Measurements from ENCODE around the gene PAPSS2. TPM values are rescaled to one million over a fixed set of nuclear protein-coding genes. Genes with fewer than 3 reads are reported as not detected.

Gene PAPSS2
- total RNA-seq, 1 experiment from 2014 or later: 12.6 TPM

- BruUV-seq (replicated peaks): no TSS peak
- Mint-ChIP-seq H3K27ac (ENCODE audit: unreplicated experiment) (no peak overlapping the region), H3K36me3 (ENCODE audit: insufficient read depth, unreplicated experiment) (no peaks in the 10 kb centered on the region), H3K27me3 (ENCODE audit: unreplicated experiment) (no peaks in the 10 kb centered on the region), H3K4me1 (ENCODE audit: low read depth, unreplicated experiment) (no peaks in the 10 kb centered on the region), H3K9me3 (ENCODE audit: low read depth, unreplicated experiment) (no peaks in the 10 kb centered on the region), H3K4me3 (ENCODE audit: low read depth, unreplicated experiment) (no peak overlapping the region)
- intact Hi-C loops (cut with micrococcal nuclease; ENCODE audit: unreplicated experiment): no loop called here
- CTCF ChIA-PET: no interaction called here
- TF ChIP-seq CTCF (IDR thresholded peaks at IDR 0.05; ENCODE audit: unreplicated experiment): no peak
- DNase-seq: no peak
Measured at GRCh38 chr10:87650838-87651589, 8.7 kb upstream of the PAPSS2 start.

GRCh38 chr10:87651801-87652200, 7.9 kb upstream of the PAPSS2 start:
- H3K27ac Mint-ChIP-seq (ENCODE audit: unreplicated experiment): no peak overlapping the region
- H3K27me3 Mint-ChIP-seq (ENCODE audit: unreplicated experiment): no peaks in the 10 kb centered on the region
- no peak overlapping the region for H3K4me3 Mint-ChIP-seq (ENCODE audit: low read depth, unreplicated experiment)
- TF ChIP-seq CTCF (IDR thresholded peaks at IDR 0.05; ENCODE audit: unreplicated experiment): no peak
- DNase-seq: no peak
- intact Hi-C loops (cut with micrococcal nuclease; ENCODE audit: unreplicated experiment): no loop called here
- H3K4me1 Mint-ChIP-seq (ENCODE audit: low read depth, unreplicated experiment): peaks cover 5% of the 10 kb centered on the region
- CTCF ChIA-PET: no interaction called here
- H3K36me3 Mint-ChIP-seq (ENCODE audit: insufficient read depth, unreplicated experiment): no peaks in the 10 kb centered on the region
- no TSS peak for BruUV-seq (replicated peaks)
- no peaks in the 10 kb centered on the region for H3K9me3 Mint-ChIP-seq (ENCODE audit: low read depth, unreplicated experiment)

GRCh38 chr10:87652261-87652660, 7.4 kb upstream of the PAPSS2 start:
- Mint-ChIP-seq H3K27ac (ENCODE audit: unreplicated experiment) (no peak overlapping the region), H3K4me3 (ENCODE audit: low read depth, unreplicated experiment) (no peak overlapping the region), H3K27me3 (ENCODE audit: unreplicated experiment) (no peaks in the 10 kb centered on the region), H3K9me3 (ENCODE audit: low read depth, unreplicated experiment) (no peaks in the 10 kb centered on the region), H3K4me1 (ENCODE audit: low read depth, unreplicated experiment) (peaks cover 10% of the 10 kb centered on the region), H3K36me3 (ENCODE audit: insufficient read depth, unreplicated experiment) (no peaks in the 10 kb centered on the region)
- CTCF ChIA-PET: no interaction called here
- no TSS peak for BruUV-seq (replicated peaks)
- no peak for DNase-seq
- intact Hi-C loops (cut with micrococcal nuclease; ENCODE audit: unreplicated experiment): no loop called here
- TF ChIP-seq CTCF (IDR thresholded peaks at IDR 0.05; ENCODE audit: unreplicated experiment): no peak

GRCh38 chr10:87654212-87654611, 5.5 kb upstream of the PAPSS2 start:
- DNase-seq: no peak
- intact Hi-C loops (cut with micrococcal nuclease; ENCODE audit: unreplicated experiment): no loop called here
- Mint-ChIP-seq H3K36me3 (ENCODE audit: insufficient read depth, unreplicated experiment) (peaks cover 2% of the 10 kb centered on the region), H3K4me3 (ENCODE audit: low read depth, unreplicated experiment) (no peak overlapping the region), H3K4me1 (ENCODE audit: low read depth, unreplicated experiment) (peaks cover 21% of the 10 kb centered on the region), H3K27me3 (ENCODE audit: unreplicated experiment) (no peaks in the 10 kb centered on the region), H3K9me3 (ENCODE audit: low read depth, unreplicated experiment) (no peaks in the 10 kb centered on the region), H3K27ac (ENCODE audit: unreplicated experiment) (no peak overlapping the region)
- CTCF ChIA-PET: no interaction called here
- TF ChIP-seq CTCF (IDR thresholded peaks at IDR 0.05; ENCODE audit: unreplicated experiment): no peak
- no TSS peak for BruUV-seq (replicated peaks)
